GM12891 (cell line): ENCODE data around the gene THSD4.

Experiments used
- PAX5 ChIP-seq: IDR thresholded peaks from 2 replicates; pipeline ENCODE4 v1.6.1; 2011; ENCODE audit warnings: low read length, moderate library complexity, mild to moderate bottlenecking; ENCODE audit not compliant: insufficient read depth, severe bottlenecking
- POLR2A ChIP-seq: IDR thresholded peaks from 2 replicates; pipeline ENCODE4 v1.6.1; 2011; ENCODE audit warnings: low read depth, low read length, control low read depth
- POLR2AphosphoS5 ChIP-seq: IDR thresholded peaks from 2 replicates; pipeline ENCODE4 v1.6.1; 2011; ENCODE audit warnings: low read depth, low read length, control low read depth
- POU2F2 ChIP-seq: IDR thresholded peaks from 2 replicates; pipeline ENCODE4 v1.6.1; 2011; ENCODE audit warnings: low read depth, mild to moderate bottlenecking, control low read depth, low read length, moderate library complexity
- SPI1 ChIP-seq: IDR thresholded peaks from 2 replicates; pipeline ENCODE4 v1.6.1; 2011; ENCODE audit warnings: low read depth, low read length, control low read depth
- TAF1 ChIP-seq: IDR thresholded peaks from 2 replicates; pipeline ENCODE4 v1.6.1; 2011; ENCODE audit warnings: low read depth, low read length, control low read depth

DNA sequence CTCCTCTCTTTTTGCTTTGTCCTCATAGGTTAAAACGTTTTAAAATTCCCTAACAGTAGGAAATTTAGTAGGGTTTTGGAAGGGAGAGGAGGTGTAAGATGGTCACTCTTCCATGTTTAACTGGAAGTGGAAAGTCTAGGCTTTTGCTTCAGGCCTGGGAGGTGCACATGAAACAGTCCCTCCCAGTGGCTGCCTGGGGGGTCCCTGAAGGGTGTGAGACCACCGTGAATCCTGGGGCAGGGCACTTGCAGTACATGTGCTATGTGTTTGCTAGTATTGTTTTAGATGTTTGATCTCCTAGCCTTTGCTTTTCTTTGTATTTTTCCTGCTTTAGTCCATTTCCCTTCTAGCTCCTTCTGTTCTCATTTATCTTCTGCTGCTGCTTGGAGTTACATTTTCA is 178.5 kb downstream of the THSD4 start:
- TF ChIP-seq POLR2AphosphoS5 (no peak), PAX5 (no peak), POLR2A (no peak), TAF1 (no peak), SPI1 (no peak), POU2F2 (no peak)
